Measurements from ENCODE around the gene EEFSEC.

DNA sequence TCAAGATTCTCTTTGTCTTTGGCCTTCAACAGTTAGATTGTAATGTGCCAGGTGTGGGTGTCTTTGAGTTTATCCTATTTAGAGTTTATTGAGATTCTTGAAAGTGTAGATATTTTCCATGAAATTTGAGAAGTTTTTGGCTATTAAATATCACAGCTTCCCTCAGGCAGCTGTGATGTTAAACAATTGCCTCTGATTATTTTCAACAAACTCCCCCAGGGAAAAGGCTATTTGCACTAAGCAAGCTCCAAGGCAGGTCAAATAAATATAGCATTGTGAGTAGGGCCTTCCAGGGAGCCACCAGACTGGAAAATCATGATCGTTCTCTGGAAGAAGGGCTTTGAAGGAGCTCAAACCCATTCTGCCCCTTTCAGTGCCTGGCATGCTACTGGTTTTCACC is 107.0 kb downstream of the EEFSEC start:
- TF ChIP-seq POLR2AphosphoS5 (IDR thresholded peaks at IDR 0.05; ENCODE audit: low read depth, low read length) = no peak
- no peak for TF ChIP-seq TCF7L2 (IDR thresholded peaks at IDR 0.05; ENCODE audit: low read depth, low read length)
- TF ChIP-seq, protein P1, sequence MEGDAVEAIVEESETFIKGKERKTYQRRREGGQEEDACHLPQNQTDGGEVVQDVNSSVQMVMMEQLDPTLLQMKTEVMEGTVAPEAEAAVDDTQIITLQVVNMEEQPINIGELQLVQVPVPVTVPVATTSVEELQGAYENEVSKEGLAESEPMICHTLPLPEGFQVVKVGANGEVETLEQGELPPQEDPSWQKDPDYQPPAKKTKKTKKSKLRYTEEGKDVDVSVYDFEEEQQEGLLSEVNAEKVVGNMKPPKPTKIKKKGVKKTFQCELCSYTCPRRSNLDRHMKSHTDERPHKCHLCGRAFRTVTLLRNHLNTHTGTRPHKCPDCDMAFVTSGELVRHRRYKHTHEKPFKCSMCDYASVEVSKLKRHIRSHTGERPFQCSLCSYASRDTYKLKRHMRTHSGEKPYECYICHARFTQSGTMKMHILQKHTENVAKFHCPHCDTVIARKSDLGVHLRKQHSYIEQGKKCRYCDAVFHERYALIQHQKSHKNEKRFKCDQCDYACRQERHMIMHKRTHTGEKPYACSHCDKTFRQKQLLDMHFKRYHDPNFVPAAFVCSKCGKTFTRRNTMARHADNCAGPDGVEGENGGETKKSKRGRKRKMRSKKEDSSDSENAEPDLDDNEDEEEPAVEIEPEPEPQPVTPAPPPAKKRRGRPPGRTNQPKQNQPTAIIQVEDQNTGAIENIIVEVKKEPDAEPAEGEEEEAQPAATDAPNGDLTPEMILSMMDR (IDR thresholded peaks at IDR 0.05) = no peak

Measured in Panc1 (cell line).